SK-N-SH treated with all-trans-retinoic acid at 6 μM for 48 hours (cell line): ENCODE results near the gene SERPINC1.

Experiments
- ARNTL ChIP-seq: fragments of 450-650 bp; formaldehyde crosslinking; IDR thresholded peaks from 2 replicates; pipeline ENCODE4 v1.5.0; 2020; ENCODE audit warnings: low read depth, mild to moderate bottlenecking, moderate library complexity, borderline replicate concordance
- CSRNP3 ChIP-seq: fragments of 250-450 bp; sonication (Bioruptor Pico); IDR thresholded peaks from 2 replicates; pipeline ENCODE4 v1.5.1; 2021; ENCODE audit warnings: mild to moderate bottlenecking, moderate library complexity
- GLIS3 ChIP-seq: fragments of 250-450 bp; sonication (Bioruptor Pico); IDR thresholded peaks from 2 replicates; pipeline ENCODE4 v1.5.0; 2020; ENCODE audit warnings: mild to moderate bottlenecking, moderate library complexity
- OSR1 ChIP-seq: fragments of 250-450 bp; sonication (Bioruptor Pico); IDR thresholded peaks from 2 replicates; pipeline ENCODE4 v1.8.0; 2022; ENCODE audit warnings: moderate library complexity, mild to moderate bottlenecking, inconsistent platforms
- PATZ1 ChIP-seq: fragments of 250-450 bp; sonication (Bioruptor Pico); IDR thresholded peaks from 2 replicates; pipeline ENCODE4 v1.8.0; 2020; ENCODE audit warnings: mild to moderate bottlenecking, moderate library complexity, borderline replicate concordance
- ZFP30 ChIP-seq: fragments of 450-650 bp; formaldehyde crosslinking; IDR thresholded peaks from 2 replicates; pipeline ENCODE4 v1.5.0; 2022; ENCODE audit warnings: mild to moderate bottlenecking, moderate library complexity
- ZNF70 ChIP-seq: fragments of 450-650 bp; formaldehyde crosslinking; IDR thresholded peaks from 2 replicates; pipeline ENCODE4 v1.5.0; 2020; ENCODE audit warnings: mild to moderate bottlenecking, moderate library complexity

GRCh38 chr1:173914366-173914871, 2.7 kb downstream of the SERPINC1 start:
- no peak for TF ChIP-seq CSRNP3
- TF ChIP-seq ZFP30 (CRISPR knock-in tag): no peak
- TF ChIP-seq ZNF70 (CRISPR knock-in tag): no peak
- TF ChIP-seq PATZ1 (CRISPR knock-in tag): no peak
- no peak for TF ChIP-seq OSR1 (CRISPR knock-in tag)
- TF ChIP-seq ARNTL (CRISPR knock-in tag): no peak
- no peak for TF ChIP-seq GLIS3 (CRISPR knock-in tag)
